K562 (cell line): ENCODE data around the gene BPHL. TPM values are rescaled to one million over a fixed set of nuclear protein-coding genes. Genes with fewer than 3 reads are reported as not detected.

Experiments
- BHLHE40 ChIP-seq: IDR thresholded peaks from 2 replicates; pipeline ENCODE4 v1.6.1; 2011; ENCODE audit warnings: low read length, improper control_type of control experiment
- CTBP1 ChIP-seq: fragments of 450-650 bp; IDR thresholded peaks from 2 replicates; pipeline ENCODE4 v1.6.1; 2016; ENCODE audit warnings: borderline replicate concordance
- HNRNPK ChIP-seq: fragments of 200-400 bp; formaldehyde crosslinking; IDR thresholded peaks from one replicate; pipeline ENCODE4 v1.6.1; 2018; ENCODE audit warnings: mild to moderate bottlenecking, low read depth, low read length; ENCODE audit not compliant: poor library complexity, severe bottlenecking
- MTF1 ChIP-seq: fragments of 250-450 bp; sonication (Bioruptor Pico); IDR thresholded peaks from 2 replicates; pipeline ENCODE4 v1.9.0; 2021; ENCODE audit warnings: moderate library complexity, mild to moderate bottlenecking, inconsistent platforms, borderline replicate concordance
- POLR2H ChIP-seq: IDR thresholded peaks from 2 replicates; pipeline ENCODE4 v1.6.1; 2016; ENCODE audit warnings: missing genetic modification characterization, low read depth, mild to moderate bottlenecking, control low read depth, missing compliant biosample characterization, moderate library complexity
- PRPF4 ChIP-seq: fragments of 200-400 bp; formaldehyde crosslinking; IDR thresholded peaks from one replicate; pipeline ENCODE4 v1.6.1; 2017; ENCODE audit warnings: low read length, low read depth, mild to moderate bottlenecking; ENCODE audit not compliant: insufficient read depth, poor library complexity, severe bottlenecking
- SAP30 ChIP-seq: fragments of 200-600 bp; sonication (generic); IDR thresholded peaks from 2 replicates; pipeline ENCODE4 v1.6.1; 2012; ENCODE audit warnings: borderline replicate concordance, low read depth, mild to moderate bottlenecking, moderate library complexity, low read length, control low read depth, inconsistent platforms; ENCODE audit not compliant: insufficient read depth, poor library complexity, severe bottlenecking
- SMARCC2 ChIP-seq: fragments of 450-650 bp; IDR thresholded peaks from 2 replicates; pipeline ENCODE4 v1.6.1; 2017; ENCODE audit warnings: antibody characterized with exemption, moderate library complexity, mild to moderate bottlenecking, low read depth
- SREBF1 ChIP-seq: fragments of 150-350 bp; IDR thresholded peaks from 2 replicates; pipeline ENCODE4 v1.6.1; 2014; ENCODE audit warnings: antibody characterized with exemption, low read depth, low read length, borderline replicate concordance
- TCF3 ChIP-seq: sonication (generic); formaldehyde crosslinking; IDR thresholded peaks from 2 replicates; pipeline ENCODE4 v1.4.0; 2020; ENCODE audit warnings: mild to moderate bottlenecking, missing genetic modification reagents
- TRIM24 ChIP-seq, 2 experiments: fragments of 450-650 bp; IDR thresholded peaks; 2 replicates each; pipeline ENCODE4 v1.6.1; 2016
- polyA plus RNA-seq, 8 experiments: library from polyadenylated mRNA; depleted of rRNA in 4 of 8; stranded (reverse) in 5 of 8; unstranded in 3 of 8; fragments of >200 nt; fragmentation: Nextera tagmentation in 2 of 8; fragmentation: Illumina TruSeq in 1 of 8; extraction: Ambion mirVana in 2 of 8; extraction: Trizol in 1 of 8; gene quantifications; 2 replicates each; pipeline versions ENCODE4 v1.2.1 to v1.2.3, GENCODE V29; 2011 to 2014; ENCODE audit warnings: inconsistent platforms in 1 of 8, missing spikeins in 1 of 8
- total RNA-seq, 7 experiments: library from RNA; depleted of rRNA in 6 of 7; stranded (reverse); fragments of >200 nt in 6 of 7; fragmentation: Illumina TruSeq in 2 of 7; extraction: Trizol in 2 of 7; gene quantifications; 2 replicates each; pipeline versions ENCODE4 v1.2.1 to v1.2.3, GENCODE V29; 2011 to 2021; ENCODE audit warnings: low replicate concordance in 1 of 7
- TF ChIP-seq, protein P1 (sequence below): fragments of 200-800 bp; sonication (Bioruptor generic); IDR thresholded peaks from 2 replicates; pipeline ENCODE4 v1.6.1; 2017; ENCODE audit warnings: missing genetic modification characterization, missing compliant biosample characterization
- TF ChIP-seq, protein P2 (sequence below): fragments of 450-650 bp; formaldehyde crosslinking; IDR thresholded peaks from 2 replicates; pipeline ENCODE4 v1.4.0; 2020; ENCODE audit warnings: mild to moderate bottlenecking
- TF ChIP-seq, protein P3 (sequence below): fragments of 450-650 bp; IDR thresholded peaks from 2 replicates; pipeline ENCODE4 v1.6.1; 2017; ENCODE audit warnings: antibody characterized with exemption, mild to moderate bottlenecking
- TF ChIP-seq, protein P4 (sequence below): sonication (generic); formaldehyde crosslinking; IDR thresholded peaks from 2 replicates; pipeline ENCODE4 v1.8.0; 2022; ENCODE audit warnings: mild to moderate bottlenecking, missing genetic modification reagents
- TF ChIP-seq, protein P5 (sequence below): sonication (generic); formaldehyde crosslinking; IDR thresholded peaks from 2 replicates; pipeline ENCODE4 v1.5.0; 2020; ENCODE audit warnings: missing genetic modification reagents

The BPHL gene
- total and polyA plus RNA-seq, 9 of the 15 experiments (the other 6 are each of a cell fraction or from before 2014, with no cell fraction given), result 3.5 to 17.4 (median 8.2) TPM

DNA sequence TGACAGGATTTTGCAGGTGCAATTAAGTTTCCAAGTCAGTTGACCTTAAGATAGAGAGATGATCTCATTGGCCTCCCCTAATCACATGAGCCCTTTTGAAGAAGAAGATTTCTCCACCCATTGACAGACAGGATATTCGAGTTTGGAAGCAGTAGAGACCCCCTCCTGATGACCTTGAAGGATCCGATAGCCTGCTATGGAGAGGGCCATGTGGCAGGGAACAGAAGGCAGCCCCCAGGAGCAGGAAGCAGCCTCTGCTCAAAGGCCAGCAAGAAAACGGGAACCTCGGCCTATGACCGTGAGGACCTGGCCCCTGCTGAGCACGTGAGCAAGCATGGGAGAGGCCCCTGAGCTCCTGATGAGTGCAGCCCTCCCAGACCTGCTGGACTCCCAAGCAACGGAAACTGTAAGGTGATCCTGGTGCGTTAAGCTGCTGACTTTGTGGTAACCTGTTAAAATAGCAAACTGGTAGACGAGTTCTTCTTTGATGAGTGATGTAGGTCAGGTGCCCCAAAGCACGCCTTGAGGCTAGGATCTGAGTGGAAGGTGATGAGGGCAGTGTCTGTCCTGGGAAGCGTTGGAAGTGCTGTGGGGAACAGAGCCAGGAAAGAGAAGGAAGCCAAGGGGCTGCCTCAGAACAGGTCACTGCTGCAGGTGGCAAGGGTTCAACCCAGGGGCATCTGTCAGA, 57.3 kb downstream of the BPHL start (continued):
- TF ChIP-seq SAP30 (no peak), POLR2H (tag) (no peak), TRIM24 (IDR thresholded peaks at IDR 0.05) (no peak), PRPF4 (no peak), BHLHE40 (peak; percentile 92), SREBF1 (no peak), MTF1 (CRISPR knock-in tag) (no peak), SMARCC2 (no peak), HNRNPK (no peak), TCF3 (no peak), CTBP1 (no peak)
- TF ChIP-seq, protein P1, sequence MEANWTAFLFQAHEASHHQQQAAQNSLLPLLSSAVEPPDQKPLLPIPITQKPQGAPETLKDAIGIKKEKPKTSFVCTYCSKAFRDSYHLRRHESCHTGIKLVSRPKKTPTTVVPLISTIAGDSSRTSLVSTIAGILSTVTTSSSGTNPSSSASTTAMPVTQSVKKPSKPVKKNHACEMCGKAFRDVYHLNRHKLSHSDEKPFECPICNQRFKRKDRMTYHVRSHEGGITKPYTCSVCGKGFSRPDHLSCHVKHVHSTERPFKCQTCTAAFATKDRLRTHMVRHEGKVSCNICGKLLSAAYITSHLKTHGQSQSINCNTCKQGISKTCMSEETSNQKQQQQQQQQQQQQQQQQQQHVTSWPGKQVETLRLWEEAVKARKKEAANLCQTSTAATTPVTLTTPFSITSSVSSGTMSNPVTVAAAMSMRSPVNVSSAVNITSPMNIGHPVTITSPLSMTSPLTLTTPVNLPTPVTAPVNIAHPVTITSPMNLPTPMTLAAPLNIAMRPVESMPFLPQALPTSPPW (CRISPR knock-in tag), result 0 out of 2 replicates have a peak, but pooled peaks have one; percentile 3
- TF ChIP-seq, protein P2, sequence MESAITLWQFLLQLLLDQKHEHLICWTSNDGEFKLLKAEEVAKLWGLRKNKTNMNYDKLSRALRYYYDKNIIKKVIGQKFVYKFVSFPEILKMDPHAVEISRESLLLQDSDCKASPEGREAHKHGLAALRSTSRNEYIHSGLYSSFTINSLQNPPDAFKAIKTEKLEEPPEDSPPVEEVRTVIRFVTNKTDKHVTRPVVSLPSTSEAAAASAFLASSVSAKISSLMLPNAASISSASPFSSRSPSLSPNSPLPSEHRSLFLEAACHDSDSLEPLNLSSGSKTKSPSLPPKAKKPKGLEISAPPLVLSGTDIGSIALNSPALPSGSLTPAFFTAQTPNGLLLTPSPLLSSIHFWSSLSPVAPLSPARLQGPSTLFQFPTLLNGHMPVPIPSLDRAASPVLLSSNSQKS (CRISPR knock-in tag), result no peak
- TF ChIP-seq, protein P3, sequence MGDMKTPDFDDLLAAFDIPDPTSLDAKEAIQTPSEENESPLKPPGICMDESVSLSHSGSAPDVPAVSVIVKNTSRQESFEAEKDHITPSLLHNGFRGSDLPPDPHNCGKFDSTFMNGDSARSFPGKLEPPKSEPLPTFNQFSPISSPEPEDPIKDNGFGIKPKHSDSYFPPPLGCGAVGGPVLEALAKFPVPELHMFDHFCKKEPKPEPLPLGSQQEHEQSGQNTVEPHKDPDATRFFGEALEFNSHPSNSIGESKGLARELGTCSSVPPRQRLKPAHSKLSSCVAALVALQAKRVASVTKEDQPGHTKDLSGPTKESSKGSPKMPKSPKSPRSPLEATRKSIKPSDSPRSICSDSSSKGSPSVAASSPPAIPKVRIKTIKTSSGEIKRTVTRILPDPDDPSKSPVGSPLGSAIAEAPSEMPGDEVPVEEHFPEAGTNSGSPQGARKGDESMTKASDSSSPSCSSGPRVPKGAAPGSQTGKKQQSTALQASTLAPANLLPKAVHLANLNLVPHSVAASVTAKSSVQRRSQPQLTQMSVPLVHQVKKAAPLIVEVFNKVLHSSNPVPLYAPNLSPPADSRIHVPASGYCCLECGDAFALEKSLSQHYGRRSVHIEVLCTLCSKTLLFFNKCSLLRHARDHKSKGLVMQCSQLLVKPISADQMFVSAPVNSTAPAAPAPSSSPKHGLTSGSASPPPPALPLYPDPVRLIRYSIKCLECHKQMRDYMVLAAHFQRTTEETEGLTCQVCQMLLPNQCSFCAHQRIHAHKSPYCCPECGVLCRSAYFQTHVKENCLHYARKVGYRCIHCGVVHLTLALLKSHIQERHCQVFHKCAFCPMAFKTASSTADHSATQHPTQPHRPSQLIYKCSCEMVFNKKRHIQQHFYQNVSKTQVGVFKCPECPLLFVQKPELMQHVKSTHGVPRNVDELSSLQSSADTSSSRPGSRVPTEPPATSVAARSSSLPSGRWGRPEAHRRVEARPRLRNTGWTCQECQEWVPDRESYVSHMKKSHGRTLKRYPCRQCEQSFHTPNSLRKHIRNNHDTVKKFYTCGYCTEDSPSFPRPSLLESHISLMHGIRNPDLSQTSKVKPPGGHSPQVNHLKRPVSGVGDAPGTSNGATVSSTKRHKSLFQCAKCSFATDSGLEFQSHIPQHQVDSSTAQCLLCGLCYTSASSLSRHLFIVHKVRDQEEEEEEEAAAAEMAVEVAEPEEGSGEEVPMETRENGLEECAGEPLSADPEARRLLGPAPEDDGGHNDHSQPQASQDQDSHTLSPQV, result 0 out of 2 replicates have a peak, but pooled peaks have one; percentile 49
- TF ChIP-seq, protein P4, sequence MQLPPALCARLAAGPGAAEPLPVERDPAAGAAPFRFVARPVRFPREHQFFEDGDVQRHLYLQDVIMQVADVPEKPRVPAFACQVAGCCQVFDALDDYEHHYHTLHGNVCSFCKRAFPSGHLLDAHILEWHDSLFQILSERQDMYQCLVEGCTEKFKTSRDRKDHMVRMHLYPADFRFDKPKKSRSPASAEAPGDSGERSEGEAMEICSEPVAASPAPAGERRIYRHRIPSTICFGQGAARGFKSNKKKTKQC, result no peak
- TF ChIP-seq, protein P5, sequence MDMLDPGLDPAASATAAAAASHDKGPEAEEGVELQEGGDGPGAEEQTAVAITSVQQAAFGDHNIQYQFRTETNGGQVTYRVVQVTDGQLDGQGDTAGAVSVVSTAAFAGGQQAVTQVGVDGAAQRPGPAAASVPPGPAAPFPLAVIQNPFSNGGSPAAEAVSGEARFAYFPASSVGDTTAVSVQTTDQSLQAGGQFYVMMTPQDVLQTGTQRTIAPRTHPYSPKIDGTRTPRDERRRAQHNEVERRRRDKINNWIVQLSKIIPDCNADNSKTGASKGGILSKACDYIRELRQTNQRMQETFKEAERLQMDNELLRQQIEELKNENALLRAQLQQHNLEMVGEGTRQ (CRISPR knock-in tag), result peak; percentile 67
